ENCODE data around the gene GHSR.

The GHSR gene

DNA sequence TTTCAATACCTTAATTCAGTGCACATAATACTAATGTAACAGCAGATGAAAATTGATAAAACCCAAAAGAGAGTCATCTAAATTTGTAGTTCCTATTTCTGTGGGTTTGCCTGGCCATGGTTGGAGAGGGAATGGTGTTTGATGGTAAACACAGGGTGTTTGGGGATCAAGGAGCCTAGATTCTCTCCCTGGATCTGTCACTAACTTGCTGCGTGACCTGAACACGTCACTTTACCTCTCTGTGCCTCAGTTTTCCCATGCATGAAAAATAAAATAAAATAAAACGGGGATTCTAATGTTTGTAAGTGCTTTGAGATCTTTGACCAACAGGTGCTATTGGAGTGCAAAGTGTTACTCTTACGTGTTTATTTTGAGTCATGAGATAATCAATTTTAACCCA lies 49.8 kb downstream of the GHSR start:
- TF ChIP-seq CTCF (IDR thresholded peaks at IDR 0.05; ENCODE audit: low read depth, low read length): no peak
- DNase-seq (ENCODE audit: low read depth, low spot score): no peak
- H3K4me3 ChIP-seq (ENCODE audit: low read depth, low read length): no peak overlapping the region
- in situ Hi-C loops (cut with HindIII; ENCODE audit: low sequenced_read_pairs): no loop called here

DNA sequence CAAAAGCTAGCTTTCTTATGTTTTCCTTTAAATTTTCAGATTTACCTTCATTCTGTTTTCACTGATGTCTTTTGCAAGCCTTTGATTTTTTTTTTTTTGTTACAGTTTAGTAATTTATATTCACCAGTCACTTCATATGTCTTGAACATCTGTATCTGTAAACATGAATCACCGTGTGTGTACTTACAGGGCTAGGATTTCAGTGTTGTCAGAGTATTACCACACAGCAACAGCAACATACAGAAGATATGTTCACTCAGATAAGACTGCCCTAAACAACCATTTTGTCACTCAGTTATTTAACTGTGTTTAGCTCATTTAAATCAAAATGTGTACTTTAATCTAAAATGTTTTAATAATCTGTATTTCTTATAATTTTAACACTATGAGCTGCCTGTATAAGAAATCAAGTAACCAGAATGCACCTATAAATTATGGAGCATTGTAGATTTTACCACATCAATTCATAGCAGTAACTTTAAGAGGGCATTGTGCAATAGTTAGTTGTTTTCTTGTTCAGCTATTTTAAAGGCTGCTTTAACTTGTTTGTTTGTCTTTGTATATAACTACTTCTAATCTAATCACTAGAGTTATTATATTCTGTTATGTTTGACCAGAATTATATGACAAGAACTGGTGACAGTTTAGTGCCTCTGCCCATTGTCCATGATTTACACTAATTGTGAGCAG lies 50.4 kb downstream of the GHSR start:
- DNase-seq (ENCODE audit: low read depth, low spot score): no peak
- H3K4me3 ChIP-seq (ENCODE audit: low read depth, low read length): no peak overlapping the region
- in situ Hi-C loops (cut with HindIII; ENCODE audit: low sequenced_read_pairs): no loop called here
- TF ChIP-seq CTCF (IDR thresholded peaks at IDR 0.05; ENCODE audit: low read depth, low read length): no peak

- H3K4me3 ChIP-seq (ENCODE audit: low read depth, low read length): no peak overlapping the region
- in situ Hi-C loops (cut with HindIII; ENCODE audit: low sequenced_read_pairs): no loop called here
- TF ChIP-seq CTCF (IDR thresholded peaks at IDR 0.05; ENCODE audit: low read depth, low read length): no peak
- DNase-seq (ENCODE audit: low read depth, low spot score): no peak
These were observed 51.9 kb downstream of the GHSR start for GRCh38 chr3:172396400-172396799.

GRCh38 chr3:172394692-172395091 lies 53.6 kb downstream of the GHSR start:
- DNase-seq (ENCODE audit: low read depth, low spot score): no peak
- TF ChIP-seq CTCF (IDR thresholded peaks at IDR 0.05; ENCODE audit: low read depth, low read length): no peak
- H3K4me3 ChIP-seq (ENCODE audit: low read depth, low read length): no peak overlapping the region
- in situ Hi-C loops (cut with HindIII; ENCODE audit: low sequenced_read_pairs): no loop called here

Measured in astrocyte of the spinal cord (primary cell).